ENCODE data around the gene HOXC11.

The HOXC11 gene

DNA sequence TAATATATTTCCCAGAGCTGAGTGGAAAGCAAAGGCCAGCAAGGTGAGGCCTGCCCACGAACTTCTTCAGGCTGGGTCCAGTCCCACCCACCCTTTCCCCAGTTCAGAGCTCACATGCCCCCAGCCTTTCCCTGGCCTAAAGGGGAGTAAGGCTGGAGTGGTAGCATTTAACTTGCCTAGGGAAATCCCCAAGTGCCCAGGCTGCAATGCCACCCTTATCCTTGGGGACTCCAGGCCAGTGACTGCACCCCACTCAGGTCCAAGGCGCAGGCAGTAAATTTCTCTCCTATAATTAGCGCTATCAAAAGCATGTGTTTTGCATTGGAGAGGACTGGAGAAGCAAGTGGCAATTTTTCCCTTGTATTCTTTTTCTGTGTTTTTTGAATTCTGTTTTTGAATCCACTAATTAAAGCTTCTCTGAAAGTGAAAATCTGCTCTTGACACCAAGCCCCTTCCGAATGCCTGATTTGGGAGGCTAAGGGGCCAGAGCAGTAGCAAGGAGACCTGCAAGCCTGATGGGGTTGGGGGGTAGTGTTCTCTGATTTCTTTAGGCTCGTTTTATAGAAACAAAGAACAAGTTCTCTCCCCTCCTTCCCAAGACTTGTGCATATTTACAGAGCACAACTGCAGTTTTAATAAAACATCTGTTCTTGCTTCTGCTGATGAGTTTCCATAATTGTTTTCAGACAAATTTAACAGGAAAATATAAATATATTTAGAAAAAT is 51.8 kb downstream of the HOXC11 start:
- H3K36me3 ChIP-seq (ENCODE audit: control insufficient read depth in 1 of 2, insufficient read depth in 2 of 2, low read length in 2 of 2) = no peaks in the 10 kb centered on the region
- H3K9me3 ChIP-seq (ENCODE audit: control insufficient read depth in 1 of 2, low read length in 2 of 2) = no peaks in the 10 kb centered on the region
- no peak overlapping the region for H3K9ac ChIP-seq (ENCODE audit: low read depth in 1 of 2, low read length in 2 of 2)
- no peak overlapping the region for H3K4me3 ChIP-seq (ENCODE audit: low read depth in 1 of 2, low read length in 2 of 2)
- peaks cover 75 to 98% of the 10 kb centered on the region in 2 donors for H3K27me3 ChIP-seq (ENCODE audit: control insufficient read depth in 1 of 2, insufficient read depth in 2 of 2, low read length in 2 of 2)
- H3K27ac ChIP-seq (ENCODE audit: low read depth, low read length) = no peak overlapping the region
- H3K4me1 ChIP-seq (ENCODE audit: control insufficient read depth in 1 of 2, insufficient read depth in 2 of 2, low read length in 2 of 2) = peaks cover 7 to 15% of the 10 kb centered on the region in 2 donors

DNA sequence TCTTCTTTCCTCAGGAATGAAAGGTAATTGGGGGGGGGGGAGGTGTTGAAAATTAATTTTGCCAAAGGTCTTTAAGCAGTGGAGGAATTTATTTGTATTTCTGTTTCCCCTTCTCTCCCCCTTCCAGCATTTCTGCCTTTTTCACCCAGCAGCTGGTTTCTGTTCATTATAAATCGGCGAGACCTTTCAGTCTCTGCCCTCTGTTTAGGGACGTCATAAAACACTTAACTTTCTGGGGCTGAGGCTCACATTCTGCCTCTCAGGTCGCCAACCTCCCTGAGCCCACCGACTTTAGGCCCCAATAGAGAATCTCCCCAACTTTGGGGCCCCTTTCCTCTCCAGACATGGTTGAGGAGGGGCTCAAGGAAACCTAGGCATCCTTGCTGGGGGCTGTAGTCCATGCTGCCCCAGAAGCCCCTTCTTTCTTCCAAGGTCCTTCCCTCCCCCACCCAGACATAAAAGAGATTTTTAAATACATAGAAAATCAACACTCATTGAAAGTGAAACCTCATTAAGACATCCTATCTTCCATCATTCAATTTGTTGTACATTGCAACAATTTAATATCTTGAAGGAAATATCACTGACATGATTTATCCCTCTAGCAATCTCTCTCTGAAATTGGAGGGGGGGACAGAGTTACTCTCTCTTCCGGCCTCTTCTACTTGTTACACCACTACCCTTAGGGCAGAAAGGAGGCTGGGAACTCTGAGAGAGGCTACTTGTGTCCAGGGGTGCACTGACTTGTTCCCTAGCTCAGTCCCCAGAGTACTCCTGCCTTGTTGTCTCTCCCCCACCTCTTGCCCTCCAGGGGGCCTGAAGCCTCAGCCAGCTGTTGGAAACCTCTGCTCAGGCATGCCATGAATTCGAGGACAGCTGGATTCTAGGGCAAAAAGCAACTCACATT is 52.8 kb downstream of the HOXC11 start:
- H3K27ac ChIP-seq (ENCODE audit: low read depth, low read length) = no peak overlapping the region
- H3K9me3 ChIP-seq (ENCODE audit: control insufficient read depth in 1 of 2, low read length in 2 of 2) = no peaks in the 10 kb centered on the region
- H3K4me3 ChIP-seq (ENCODE audit: low read depth in 1 of 2, low read length in 2 of 2) = no peak overlapping the region
- H3K36me3 ChIP-seq (ENCODE audit: control insufficient read depth in 1 of 2, insufficient read depth in 2 of 2, low read length in 2 of 2) = no peaks in the 10 kb centered on the region
- H3K27me3 ChIP-seq (ENCODE audit: control insufficient read depth in 1 of 2, insufficient read depth in 2 of 2, low read length in 2 of 2) = peaks cover 73 to 95% of the 10 kb centered on the region in 2 donors
- H3K4me1 ChIP-seq (ENCODE audit: control insufficient read depth in 1 of 2, insufficient read depth in 2 of 2, low read length in 2 of 2) = peaks cover 7 to 15% of the 10 kb centered on the region in 2 donors
- H3K9ac ChIP-seq (ENCODE audit: low read depth in 1 of 2, low read length in 2 of 2) = no peak overlapping the region

DNA sequence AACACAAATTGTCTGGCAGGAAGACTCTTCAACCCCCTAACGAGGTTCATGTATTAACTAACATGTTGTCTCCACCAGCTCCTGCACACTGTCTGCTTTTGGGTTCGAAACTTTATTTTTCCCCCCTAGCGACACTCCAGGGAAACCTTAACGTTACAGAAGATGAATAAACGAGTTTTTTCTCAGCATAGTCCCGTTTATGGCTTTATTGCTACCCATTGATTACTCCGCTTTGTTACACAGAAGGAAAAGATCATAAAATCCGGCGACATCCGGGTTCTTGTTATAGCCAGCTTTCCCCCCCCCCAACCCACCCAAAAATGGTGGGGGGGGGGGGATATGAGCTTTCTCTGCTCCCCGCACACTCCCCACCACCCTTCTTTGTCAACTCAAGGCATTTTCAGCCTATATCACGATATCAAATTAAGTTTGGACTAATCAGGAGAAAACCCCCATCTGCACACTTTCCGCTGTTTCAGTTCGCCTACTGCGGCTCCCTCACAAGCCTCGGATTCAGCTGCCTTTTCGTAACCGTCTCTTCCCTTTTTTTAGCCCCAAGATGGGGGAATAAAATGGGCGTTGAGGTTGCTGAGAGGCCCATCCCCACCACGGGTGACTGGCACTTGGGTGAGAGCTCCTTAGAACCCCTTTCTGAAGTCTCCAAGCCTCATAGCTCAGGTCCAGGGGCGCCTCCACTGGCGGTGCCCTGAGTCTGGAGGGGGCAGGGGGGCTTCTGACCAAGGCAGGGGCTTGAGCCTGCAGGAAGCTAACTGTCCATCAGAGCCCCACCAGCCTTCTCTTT is 53.9 kb downstream of the HOXC11 start:
- no peaks in the 10 kb centered on the region for H3K9me3 ChIP-seq (ENCODE audit: control insufficient read depth in 1 of 2, low read length in 2 of 2)
- no peak overlapping the region for H3K9ac ChIP-seq (ENCODE audit: low read depth in 1 of 2, low read length in 2 of 2)
- H3K4me1 ChIP-seq (ENCODE audit: control insufficient read depth in 1 of 2, insufficient read depth in 2 of 2, low read length in 2 of 2) = peaks cover 7 to 15% of the 10 kb centered on the region in 2 donors
- H3K36me3 ChIP-seq (ENCODE audit: control insufficient read depth in 1 of 2, insufficient read depth in 2 of 2, low read length in 2 of 2) = no peaks in the 10 kb centered on the region
- no peak overlapping the region for H3K4me3 ChIP-seq (ENCODE audit: low read depth in 1 of 2, low read length in 2 of 2)
- H3K27ac ChIP-seq (ENCODE audit: low read depth, low read length) = no peak overlapping the region
- peaks cover 76 to 94% of the 10 kb centered on the region in 2 donors for H3K27me3 ChIP-seq (ENCODE audit: control insufficient read depth in 1 of 2, insufficient read depth in 2 of 2, low read length in 2 of 2)
